Measurements from ENCODE around the gene ARMCX5. TPM values are rescaled to one million over a fixed set of nuclear protein-coding genes. Genes with fewer than 3 reads are reported as not detected.

ARMCX5 gene
- total RNA-seq, 1 donor: 15.5 TPM

DNA sequence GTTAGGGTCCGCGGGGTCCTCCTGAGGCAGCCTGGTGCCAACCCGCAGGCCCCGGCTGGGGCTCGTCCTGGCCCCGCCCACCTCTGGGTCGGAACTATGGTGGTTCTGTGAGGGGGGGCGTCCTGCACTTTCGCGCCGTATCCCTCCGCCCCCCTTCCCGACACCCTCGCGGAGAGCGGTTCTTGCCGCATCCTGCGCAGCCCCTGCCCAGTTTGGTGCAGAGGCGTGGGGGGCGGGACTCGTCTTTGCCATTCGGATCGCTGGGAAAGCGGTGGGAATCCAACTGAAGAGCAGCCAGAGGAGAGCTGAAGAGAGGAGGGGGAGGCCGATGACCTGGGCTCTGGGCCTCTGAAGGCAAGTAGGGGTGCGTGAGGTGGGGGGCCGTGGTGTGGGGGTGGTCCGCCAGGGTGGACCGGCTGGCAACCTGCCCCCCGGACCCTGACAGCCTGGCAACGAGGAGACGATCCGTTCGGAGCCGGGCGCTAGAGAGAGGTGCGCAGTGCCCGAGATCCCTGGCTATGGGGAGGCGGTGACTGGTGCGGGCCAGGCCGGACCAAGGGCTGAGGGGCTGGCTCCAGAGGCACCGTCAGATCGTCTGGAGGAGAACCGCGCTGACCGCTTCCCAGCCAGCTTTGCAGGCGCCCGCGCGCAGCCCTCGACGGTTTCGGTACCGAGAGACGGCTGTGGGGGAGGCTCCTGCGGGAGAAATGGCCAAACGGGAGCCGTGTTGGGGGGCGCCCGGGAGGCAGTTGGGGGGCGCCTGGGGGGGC lies 52.1 kb downstream of the ARMCX5 start, which contains the start of gene GPRASP1:
TSS of gene GPRASP1 (plus strand) at position 242 of the 770 bp plus-strand sequence. CDS start 2,431 bp downstream, outside the sequence.
- H3K4me3 ChIP-seq (ENCODE audit: low read depth, low read length): peak within 1 kb of the TSS; percentile 64
- TF ChIP-seq, protein P1, sequence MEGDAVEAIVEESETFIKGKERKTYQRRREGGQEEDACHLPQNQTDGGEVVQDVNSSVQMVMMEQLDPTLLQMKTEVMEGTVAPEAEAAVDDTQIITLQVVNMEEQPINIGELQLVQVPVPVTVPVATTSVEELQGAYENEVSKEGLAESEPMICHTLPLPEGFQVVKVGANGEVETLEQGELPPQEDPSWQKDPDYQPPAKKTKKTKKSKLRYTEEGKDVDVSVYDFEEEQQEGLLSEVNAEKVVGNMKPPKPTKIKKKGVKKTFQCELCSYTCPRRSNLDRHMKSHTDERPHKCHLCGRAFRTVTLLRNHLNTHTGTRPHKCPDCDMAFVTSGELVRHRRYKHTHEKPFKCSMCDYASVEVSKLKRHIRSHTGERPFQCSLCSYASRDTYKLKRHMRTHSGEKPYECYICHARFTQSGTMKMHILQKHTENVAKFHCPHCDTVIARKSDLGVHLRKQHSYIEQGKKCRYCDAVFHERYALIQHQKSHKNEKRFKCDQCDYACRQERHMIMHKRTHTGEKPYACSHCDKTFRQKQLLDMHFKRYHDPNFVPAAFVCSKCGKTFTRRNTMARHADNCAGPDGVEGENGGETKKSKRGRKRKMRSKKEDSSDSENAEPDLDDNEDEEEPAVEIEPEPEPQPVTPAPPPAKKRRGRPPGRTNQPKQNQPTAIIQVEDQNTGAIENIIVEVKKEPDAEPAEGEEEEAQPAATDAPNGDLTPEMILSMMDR (IDR thresholded peaks at IDR 0.05; ENCODE audit: insufficient read depth, low read depth, low read length): no peak
- DNase-seq (ENCODE audit: low read depth): peak; percentile 13

DNA sequence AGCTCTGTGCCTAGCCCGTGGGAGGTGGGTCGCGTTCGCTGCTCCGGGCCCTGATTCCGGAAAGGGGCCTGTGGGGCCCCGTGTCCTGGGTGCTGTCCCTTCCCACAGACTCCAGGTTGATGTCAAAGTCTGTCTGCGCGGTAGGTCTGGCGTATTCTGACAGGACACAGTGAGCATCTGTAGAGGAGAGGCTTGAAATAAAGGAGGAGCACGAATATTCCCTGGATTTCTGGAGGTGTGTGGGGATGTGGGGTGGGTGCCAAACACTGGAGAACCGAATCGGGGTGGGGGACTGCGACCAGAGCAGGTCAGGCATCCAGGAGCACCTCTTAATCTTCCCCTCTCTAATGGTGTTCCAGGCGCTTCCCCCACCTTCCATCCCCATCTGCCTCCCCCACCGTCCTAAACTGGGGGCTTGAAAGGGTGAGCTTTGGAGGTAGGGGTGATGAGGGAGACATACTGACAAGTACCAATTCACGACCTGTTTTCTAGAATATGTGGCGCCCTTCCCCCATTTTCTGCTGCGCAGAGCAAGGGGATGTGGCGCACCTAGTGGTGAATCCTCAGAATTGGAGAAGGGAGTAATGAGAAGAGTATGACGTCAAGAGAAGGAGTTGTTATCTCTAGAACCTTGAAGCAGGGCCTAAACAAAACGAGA lies 52.8 kb downstream of the ARMCX5 start:
- peak; percentile 50 for DNase-seq (ENCODE audit: low read depth)
- peak overlapping the region; percentile 64 for H3K4me3 ChIP-seq (ENCODE audit: low read depth, low read length)
- TF ChIP-seq, protein P1 (IDR thresholded peaks at IDR 0.05; ENCODE audit: insufficient read depth, low read depth, low read length): peak; percentile 60

Other genes starting within 250 kb of the ARMCX5 start
- not detected in 2 replicates for gene NXF2B, start 159.5 kb upstream of the ARMCX5 start, total RNA-seq
- not detected in 2 replicates for gene TCP11X2, start 127.7 kb upstream of the ARMCX5 start, total RNA-seq
- gene TMSB15A, start 82.8 kb upstream of the ARMCX5 start, total RNA-seq: 1.7 and 3.9 TPM in 2 replicates
- gene GPRASP1, start 52.0 kb downstream of the ARMCX5 start, total RNA-seq: 2.6 and 2.9 TPM in 2 replicates
- 13.5 and 15.5 TPM in 2 replicates for gene GPRASP2, start 112.9 kb downstream of the ARMCX5 start, total RNA-seq
- gene GPRASP3, start 121.2 kb downstream of the ARMCX5 start, total RNA-seq: 4.8 and 6.9 TPM in 2 replicates

Measured in fibroblast of villous mesenchyme (primary cell).